CD14-positive monocyte (primary cell): ENCODE measurements around the gene GGTLC2. TPM values are rescaled to one million over a fixed set of nuclear protein-coding genes. Genes with fewer than 3 reads are reported as not detected.

ENCODE experiments used
- DNase-seq, 3 donors: peaks; one replicate each; pipeline ENCODE4 v3.0.0-alpha.2; 2011 to 2022
- H2AFZ ChIP-seq: 2 replicates; pipeline ENCODE4 v1.6.0; 2012; ENCODE audit warnings: mild to moderate bottlenecking, low read depth, low read length, inconsistent platforms; ENCODE audit not compliant: insufficient read depth, poor library complexity, severe bottlenecking
- H3K27ac ChIP-seq, 2 donors: 1 replicate in 1 of 2; 2 replicates in 1 of 2; pipeline ENCODE4 v1.5.1; 2012 to 2013; ENCODE audit warnings: low read length in 2 of 2, control low read depth in 1 of 2, inconsistent platforms in 1 of 2, low read depth in 1 of 2, mild to moderate bottlenecking in 1 of 2
- H3K27me3 ChIP-seq, 2 donors: one replicate each; pipeline versions ENCODE4 v1.6.0 to v1.6.1; 2011 to 2013; ENCODE audit warnings: low read length in 2 of 2; ENCODE audit not compliant: control insufficient read depth in 2 of 2, insufficient read depth in 2 of 2
- H3K36me3 ChIP-seq, 2 donors: replicated peaks in 1 of 2; 1 replicate in 1 of 2; 2 replicates in 1 of 2; pipeline versions ENCODE4 v1.5.1 to v1.6.1; 2012 to 2013; ENCODE audit warnings: low read length in 2 of 2, control low read depth in 1 of 2, inconsistent platforms in 1 of 2, mild to moderate bottlenecking in 1 of 2; ENCODE audit not compliant: insufficient read depth in 2 of 2, control insufficient read depth in 1 of 2
- H3K4me1 ChIP-seq, 2 donors: 1 replicate in 1 of 2; 2 replicates in 1 of 2; pipeline versions ENCODE4 v1.5.1 to v1.6.1; 2012 to 2013; ENCODE audit warnings: low read length in 2 of 2, control low read depth in 1 of 2, inconsistent platforms in 1 of 2, mild to moderate bottlenecking in 1 of 2, moderate library complexity in 1 of 2; ENCODE audit not compliant: insufficient read depth in 2 of 2, control insufficient read depth in 1 of 2
- H3K4me2 ChIP-seq: replicated peaks from 2 replicates; pipeline ENCODE3; 2012; ENCODE audit warnings: low read length, moderate library complexity, mild to moderate bottlenecking; ENCODE audit not compliant: poor library complexity, severe bottlenecking; ENCODE audit errors: extremely low read depth
- H3K4me3 ChIP-seq, 3 experiments: fragments of 200-600 bp in 1 of 3; sonication (generic) in 1 of 3; replicated peaks in 1 of 3; 1 replicate in 2 of 3; 2 replicates in 1 of 3; pipeline ENCODE4 v1.5.1; 2011 to 2013; ENCODE audit warnings: low read length in 3 of 3, mild to moderate bottlenecking in 3 of 3, control low read depth in 2 of 3, low read depth in 2 of 3, inconsistent platforms in 1 of 3, moderate library complexity in 1 of 3
- H3K79me2 ChIP-seq: 2 replicates; pipeline ENCODE4 v1.6.0; 2012; ENCODE audit warnings: mild to moderate bottlenecking, control low read depth, inconsistent platforms, low read length, moderate library complexity; ENCODE audit not compliant: insufficient read depth
- H3K9ac ChIP-seq: 2 replicates; pipeline ENCODE4 v1.6.0; 2017; ENCODE audit warnings: low read length, mild to moderate bottlenecking; ENCODE audit not compliant: insufficient read depth, poor library complexity, severe bottlenecking
- H3K9me3 ChIP-seq, 2 donors: replicated peaks in 1 of 2; 1 replicate in 1 of 2; 2 replicates in 1 of 2; pipeline versions ENCODE4 v1.5.1 to v1.6.1; 2012 to 2013; ENCODE audit warnings: low read length in 2 of 2, control low read depth in 1 of 2; ENCODE audit not compliant: control insufficient read depth in 1 of 2, insufficient read depth in 1 of 2
- H4K20me1 ChIP-seq: 2 replicates; pipeline ENCODE4 v1.6.0; 2012; ENCODE audit warnings: mild to moderate bottlenecking, low read length, control low read depth, moderate library complexity; ENCODE audit not compliant: insufficient read depth
- H3K27ac Mint-ChIP-seq, 7 donors: one replicate each; pipeline ENCODE4 v1.8.0; 2020; ENCODE audit warnings: mild to moderate bottlenecking in 7 of 7, mixed read lengths in 7 of 7, moderate library complexity in 6 of 7, inconsistent platforms in 2 of 7
- H3K27me3 Mint-ChIP-seq, 3 donors: one replicate each; pipeline ENCODE4 v1.8.0; 2021 to 2022; ENCODE audit warnings: low read depth in 3 of 3, mild to moderate bottlenecking in 3 of 3, mixed read lengths in 3 of 3, moderate library complexity in 3 of 3, inconsistent platforms in 1 of 3
- H3K36me3 Mint-ChIP-seq, 2 donors: one replicate each; pipeline ENCODE4 v1.8.0; 2020; ENCODE audit warnings: mixed read lengths in 2 of 2, inconsistent platforms in 1 of 2, mild to moderate bottlenecking in 1 of 2
- H3K4me1 Mint-ChIP-seq: one replicate; pipeline ENCODE4 v1.8.0; 2020; ENCODE audit warnings: mild to moderate bottlenecking, mixed read lengths
- H3K4me3 Mint-ChIP-seq, 2 donors: one replicate each; pipeline ENCODE4 v1.8.0; 2020; ENCODE audit warnings: mild to moderate bottlenecking in 2 of 2, mixed read lengths in 2 of 2, moderate library complexity in 1 of 2
- H3K9me3 Mint-ChIP-seq, 7 donors: one replicate each; pipeline ENCODE4 v1.8.0; 2020 to 2022; ENCODE audit warnings: mixed read lengths in 7 of 7, mild to moderate bottlenecking in 6 of 7, moderate library complexity in 6 of 7, inconsistent platforms in 2 of 7
- CTCF ChIP-seq: fragments of 200-600 bp; IDR thresholded peaks from one replicate; pipeline ENCODE4 v1.8.0; 2022; ENCODE audit warnings: antibody characterized with exemption, mild to moderate bottlenecking
- WGBS: methylation state at CpG from one replicate; pipeline ENCODE4 v1.1.5; 2013; ENCODE audit warnings: missing lambda C conversion rate; ENCODE audit not compliant: insufficient coverage; 5-methylcytosine and 5-hydroxymethylcytosine counted together
- intact Hi-C, 2 donors: fragments of 100-400 bp; cut with micrococcal nuclease; formaldehyde crosslinking; loops; one replicate each; pipeline versions ENCODE4 v1.15.0 to v1.15.1; 2023
- polyA plus RNA-seq, 3 donors: library from polyadenylated mRNA; depleted of rRNA in 1 of 3; unstranded in 2 of 3; stranded (reverse) in 1 of 3; fragments of 300-500 nt in 2 of 3; fragments of >200 nt in 1 of 3; fragmentation: Illumina TruSeq in 2 of 3; gene quantifications; 1 replicate in 2 of 3; 2 replicates in 1 of 3; pipeline ENCODE4 v1.2.3, GENCODE V29; 2012 to 2021

GGTLC2 gene
- polyA plus RNA-seq, 3 donors, result not detected

- H3K4me1 ChIP-seq, result peaks cover 13 to 18% of the 10 kb centered on the region in 2 donors
Measured at GRCh38 chr22:22687638-22688500, 43.5 kb downstream of the GGTLC2 start.

More at GRCh38 chr22:22687638-22688500, 43.5 kb downstream of the GGTLC2 start:
- TF ChIP-seq CTCF, result peak; percentile 68
- no peak overlapping the region for H3K4me2 ChIP-seq
- peaks cover 0 to 3% (median 2%) of the 10 kb centered on the region in 3 donors for H3K27me3 Mint-ChIP-seq
- H3K9me3 Mint-ChIP-seq, result no peaks in the 10 kb centered on the region
- no peaks in the 10 kb centered on the region for H4K20me1 ChIP-seq
- no peaks in the 10 kb centered on the region for H3K9me3 ChIP-seq
- H3K36me3 Mint-ChIP-seq, result no peaks in the 10 kb centered on the region
- H3K4me1 Mint-ChIP-seq, result peaks cover 37% of the 10 kb centered on the region
- intact Hi-C loops, result no loop called here
- DNase-seq, result peak; percentile 18 to 38 (median 18)
- no peak overlapping the region for H3K27ac Mint-ChIP-seq
- no peak overlapping the region for H3K27ac ChIP-seq
- no peak overlapping the region for H3K9ac ChIP-seq
- H3K4me3 Mint-ChIP-seq, result no peak overlapping the region
- H3K4me3 ChIP-seq, result no peak overlapping the region
- H3K36me3 ChIP-seq, result no peaks in the 10 kb centered on the region
- no peaks in the 10 kb centered on the region for H3K79me2 ChIP-seq
- no peaks in the 10 kb centered on the region for H3K27me3 ChIP-seq
- no peak overlapping the region for H2AFZ ChIP-seq
- WGBS, result 97% methylated on average over 3 of the region's 4 CpGs
